ENCODE results near the gene NR4A1. TPM values are rescaled to one million over a fixed set of nuclear protein-coding genes. Genes with fewer than 3 reads are reported as not detected.

The NR4A1 gene
- total RNA-seq, 1 donor = 33.1 TPM

GRCh38 chr12:52015532-52016041, 35.7 kb upstream of the NR4A1 start:
- no peak for DNase-seq (ENCODE audit: low read depth in 2 of 3, low spot score in 2 of 3)

DNA sequence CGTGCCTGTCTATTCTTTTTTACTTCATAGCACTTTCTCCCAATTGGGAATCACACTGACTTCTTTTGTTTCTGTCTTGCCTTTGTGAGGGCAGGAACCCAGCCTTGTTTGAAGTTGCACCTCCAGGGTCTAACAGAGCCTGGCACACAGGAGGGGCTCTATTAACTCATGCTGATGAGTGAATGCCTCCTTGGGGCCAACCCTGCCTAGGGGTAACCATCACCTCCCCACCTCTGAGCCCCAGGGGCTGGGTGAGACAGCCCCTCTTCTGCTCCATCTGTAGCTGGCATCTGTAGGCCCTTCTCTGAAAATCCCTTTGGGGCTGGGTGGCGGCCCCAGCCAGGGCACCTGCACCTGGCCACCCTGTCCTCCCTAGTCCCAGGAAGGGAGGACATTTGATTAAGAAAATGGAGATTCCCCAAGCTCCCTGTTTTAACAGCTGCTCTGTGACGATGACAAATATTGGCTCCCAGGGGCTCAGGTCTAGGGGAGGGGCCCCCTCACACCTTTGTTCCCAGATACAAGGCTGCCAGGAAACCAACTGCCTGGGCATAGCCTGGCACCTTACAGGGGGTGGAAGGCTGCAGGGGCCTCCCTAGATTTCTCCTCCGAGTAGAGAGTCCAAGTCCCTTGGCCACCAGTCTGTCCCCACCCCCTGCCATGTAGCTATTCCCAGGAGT, 32.7 kb upstream of the NR4A1 start:
- no peak for DNase-seq (ENCODE audit: low read depth in 2 of 3, low spot score in 2 of 3)

DNA sequence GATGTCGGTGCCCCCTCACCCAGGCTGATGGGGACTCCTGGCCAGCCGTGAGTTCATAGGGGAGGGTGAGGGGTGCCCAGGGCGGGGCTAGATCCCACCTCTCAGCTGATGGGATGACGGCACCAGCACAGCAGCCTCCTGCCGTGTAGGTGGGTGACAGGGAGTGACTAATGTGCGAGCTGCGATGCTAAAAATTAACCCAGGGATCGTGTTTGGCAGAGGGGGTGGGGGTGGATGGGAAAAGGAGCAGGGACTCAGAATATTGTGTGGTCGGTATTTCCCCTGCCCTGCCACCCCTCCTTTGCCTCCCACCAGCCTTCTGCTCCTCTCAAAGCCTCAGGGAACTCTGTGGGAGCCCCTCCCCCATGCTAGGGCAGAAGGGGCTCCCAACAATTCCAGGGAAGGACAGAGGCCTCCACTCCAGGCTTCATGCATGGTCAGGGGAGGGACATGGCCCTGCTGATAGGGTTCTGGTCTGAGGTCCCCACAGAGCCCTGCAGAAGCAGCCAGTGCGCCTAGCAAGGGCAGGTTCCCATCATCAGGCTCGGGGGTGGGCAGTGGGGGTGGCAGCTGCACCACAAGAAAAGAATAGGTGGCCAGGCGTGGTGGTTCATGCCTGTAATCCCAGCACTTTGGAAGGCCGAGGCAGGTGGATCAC, 32.0 kb upstream of the NR4A1 start:
- DNase-seq (ENCODE audit: low read depth in 2 of 3, low spot score in 2 of 3) = no peak

GRCh38 chr12:52020539-52021336, 30.5 kb upstream of the NR4A1 start:
- DNase-seq (ENCODE audit: low read depth in 2 of 3, low spot score in 2 of 3) = peak in 2 of 3 donors; percentile 79 to 84

DNA sequence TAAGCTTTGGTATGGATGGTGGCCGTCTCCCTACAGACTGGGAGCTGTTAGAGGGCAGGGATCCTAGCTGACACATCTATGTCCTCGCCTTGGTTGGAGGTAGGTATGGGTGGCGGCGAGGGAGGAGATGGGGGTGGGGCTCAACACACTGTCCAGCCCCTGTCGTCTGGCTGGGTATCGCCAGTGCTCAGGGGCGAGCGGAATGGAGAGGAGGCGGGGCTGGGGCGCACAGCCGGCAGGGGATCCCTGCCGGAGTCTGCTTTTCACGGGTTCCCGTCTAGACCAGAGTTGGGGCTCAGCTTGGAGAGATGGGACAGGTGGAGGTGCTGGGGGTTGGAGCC, 28.4 kb upstream of the NR4A1 start:
- peak in 1 of 3 donors; percentile 41 for DNase-seq (ENCODE audit: low read depth in 2 of 3, low spot score in 2 of 3)

DNA sequence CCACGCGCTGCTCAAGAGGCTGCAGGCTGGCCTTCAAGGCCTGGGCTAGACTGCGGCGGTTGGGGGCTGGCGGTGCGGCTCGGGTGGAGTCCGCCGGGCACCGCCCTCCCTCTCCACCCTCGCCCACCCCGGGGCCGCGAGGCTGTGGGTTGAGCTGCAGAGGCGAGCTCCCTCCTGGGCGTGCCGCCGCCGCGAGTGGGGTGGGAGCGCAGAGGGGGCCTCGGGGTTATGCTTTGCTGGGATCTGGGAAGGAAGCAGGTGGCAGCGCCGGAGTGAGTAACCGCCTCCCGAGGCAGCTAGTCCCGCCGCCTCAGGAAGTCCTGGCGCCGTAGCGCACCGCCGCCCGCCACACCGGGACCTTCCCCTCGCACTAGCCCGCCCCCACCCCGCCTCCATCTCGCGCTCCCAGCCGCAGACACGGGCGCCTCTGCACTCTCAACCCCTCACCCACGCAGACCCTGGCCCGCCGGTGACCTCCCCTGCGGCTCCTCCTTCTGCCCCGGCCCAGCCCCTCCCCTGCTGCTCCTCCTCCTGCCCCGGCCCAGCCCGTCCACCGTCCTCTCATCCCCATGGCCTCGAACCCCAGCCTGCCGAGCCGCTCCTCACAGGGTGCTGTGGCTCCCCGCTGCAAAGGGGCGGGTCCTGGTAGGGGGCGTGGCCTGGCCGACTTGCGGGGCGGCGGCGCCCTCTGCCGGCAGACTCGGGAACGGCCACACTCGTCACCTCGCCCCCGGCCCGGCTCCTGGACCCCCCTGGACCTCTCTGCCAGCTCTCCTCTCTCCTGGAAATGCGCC, 27.9 kb upstream of the NR4A1 start:
- DNase-seq (ENCODE audit: low read depth in 2 of 3, low spot score in 2 of 3) = peak; percentile 87 to 89 (median 89)

DNA sequence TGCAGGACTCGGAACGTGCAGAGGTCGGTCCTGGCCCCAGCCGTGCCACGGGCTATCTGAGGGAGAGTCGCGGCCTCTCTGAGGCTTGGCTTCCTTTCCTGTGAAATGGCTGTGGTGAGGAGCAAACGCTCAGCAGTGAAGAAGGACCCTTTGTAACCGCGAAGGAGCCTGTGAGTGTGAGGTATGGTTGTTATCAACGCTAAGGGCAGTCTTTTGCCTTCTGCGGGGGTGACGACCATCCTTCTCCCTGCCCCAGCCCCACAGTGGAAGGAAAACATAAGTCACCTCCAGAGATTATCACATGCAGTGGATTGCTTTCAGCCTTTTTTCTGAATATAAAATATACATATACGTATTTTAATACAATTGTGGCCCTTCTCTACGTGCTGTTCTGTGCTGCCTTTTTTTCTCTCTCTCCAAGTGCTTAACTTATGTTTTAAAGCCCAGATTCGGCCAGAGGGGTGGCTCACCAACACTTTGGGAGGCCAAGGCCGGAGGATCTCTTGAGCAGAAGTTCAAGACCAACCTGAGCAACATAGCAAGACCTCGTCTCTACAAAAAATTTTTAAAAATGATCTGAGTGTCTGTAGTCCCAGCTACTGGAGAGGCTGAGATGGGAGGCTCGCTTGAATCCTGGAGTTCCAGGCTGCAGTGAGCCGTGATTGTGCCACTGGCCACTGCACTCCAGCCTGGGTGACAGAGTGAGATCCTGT, 27.1 kb upstream of the NR4A1 start:
- no peak for DNase-seq (ENCODE audit: low read depth in 2 of 3, low spot score in 2 of 3)

- peak in 2 of 3 donors; percentile 63 to 66 for DNase-seq (ENCODE audit: low read depth in 2 of 3, low spot score in 2 of 3)
Observed at GRCh38 chr12:52024845-52025230, 26.4 kb upstream of the NR4A1 start.

GRCh38 chr12:52026263-52026662, 25.0 kb upstream of the NR4A1 start:
- no peak for DNase-seq (ENCODE audit: low read depth in 2 of 3, low spot score in 2 of 3)

DNA sequence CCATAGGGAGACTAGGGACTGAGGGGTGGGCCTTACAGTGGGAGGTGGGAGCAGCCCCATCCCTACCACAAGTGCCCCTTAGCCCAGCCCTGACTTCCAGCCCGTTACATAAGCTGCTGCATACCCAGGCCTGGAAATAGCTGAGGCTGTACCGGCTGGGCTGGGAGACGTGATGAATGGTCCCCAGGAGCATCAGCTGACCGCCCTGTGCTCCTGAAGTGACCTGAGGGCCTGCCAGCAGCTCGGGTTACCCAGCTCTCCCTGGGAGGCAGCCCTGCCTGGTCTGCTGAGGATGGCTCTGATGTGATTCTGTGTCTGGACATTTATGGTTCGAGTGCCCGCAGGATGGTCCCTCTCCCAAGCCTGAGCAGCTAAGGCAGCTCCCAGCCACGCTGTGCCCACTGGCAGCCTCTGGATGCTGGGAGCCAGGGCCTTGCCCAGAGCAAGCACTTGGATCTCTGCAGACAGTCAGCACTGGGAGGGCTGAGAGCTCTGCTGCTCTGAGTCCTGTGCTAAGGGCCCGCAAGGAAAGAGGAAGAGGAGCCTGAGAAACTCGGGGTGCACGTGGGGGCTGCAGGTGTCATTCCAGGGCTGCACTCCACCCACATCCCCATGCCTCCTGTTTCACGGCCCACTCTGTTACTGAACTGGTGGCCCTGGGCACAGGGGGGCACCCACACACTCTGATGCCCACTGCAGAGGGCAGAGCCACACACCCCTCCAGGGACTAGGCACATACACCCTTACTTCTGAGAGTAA, 24.0 kb upstream of the NR4A1 start:
- no peak for DNase-seq (ENCODE audit: low read depth in 2 of 3, low spot score in 2 of 3)

DNA sequence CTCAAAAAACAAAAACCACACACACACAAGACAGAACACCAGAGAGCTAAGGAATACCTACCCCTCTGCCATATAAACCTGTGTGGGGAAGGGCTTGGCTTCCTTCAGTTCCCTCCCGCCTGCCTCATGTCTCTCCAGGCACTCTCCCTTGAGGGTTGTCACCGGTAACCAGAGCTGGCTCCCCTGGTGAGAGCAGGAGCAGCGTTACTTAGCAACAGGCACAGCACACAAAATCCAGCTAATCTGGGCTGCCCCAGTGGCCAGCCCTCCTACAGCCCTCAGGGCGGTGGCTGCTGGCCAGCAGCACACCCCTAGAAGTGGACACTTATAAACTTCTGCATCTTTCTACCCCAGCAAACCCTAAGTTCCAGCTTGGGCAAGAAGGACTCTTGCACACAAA, 21.6 kb upstream of the NR4A1 start:
- no peak for DNase-seq (ENCODE audit: low read depth in 2 of 3, low spot score in 2 of 3)

DNA sequence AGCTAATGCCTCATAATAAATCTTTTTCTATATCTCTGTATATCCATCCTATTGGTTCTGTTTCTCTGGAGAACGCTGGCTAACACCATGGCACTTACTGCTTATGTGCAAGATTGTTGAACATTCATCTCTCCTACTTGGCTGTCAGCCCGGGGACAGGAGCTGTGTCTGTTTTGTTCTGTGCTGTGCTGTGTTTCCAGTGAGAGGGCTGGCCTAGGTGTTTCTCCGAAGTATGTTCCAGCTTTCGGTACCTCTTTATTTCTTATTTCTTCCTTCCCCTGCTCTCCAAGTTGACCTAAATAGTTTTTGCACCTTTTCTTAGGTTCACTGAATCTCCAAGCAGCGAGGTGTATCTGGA, 18.8 kb upstream of the NR4A1 start:
- DNase-seq (ENCODE audit: low read depth in 2 of 3, low spot score in 2 of 3) = no peak

DNA sequence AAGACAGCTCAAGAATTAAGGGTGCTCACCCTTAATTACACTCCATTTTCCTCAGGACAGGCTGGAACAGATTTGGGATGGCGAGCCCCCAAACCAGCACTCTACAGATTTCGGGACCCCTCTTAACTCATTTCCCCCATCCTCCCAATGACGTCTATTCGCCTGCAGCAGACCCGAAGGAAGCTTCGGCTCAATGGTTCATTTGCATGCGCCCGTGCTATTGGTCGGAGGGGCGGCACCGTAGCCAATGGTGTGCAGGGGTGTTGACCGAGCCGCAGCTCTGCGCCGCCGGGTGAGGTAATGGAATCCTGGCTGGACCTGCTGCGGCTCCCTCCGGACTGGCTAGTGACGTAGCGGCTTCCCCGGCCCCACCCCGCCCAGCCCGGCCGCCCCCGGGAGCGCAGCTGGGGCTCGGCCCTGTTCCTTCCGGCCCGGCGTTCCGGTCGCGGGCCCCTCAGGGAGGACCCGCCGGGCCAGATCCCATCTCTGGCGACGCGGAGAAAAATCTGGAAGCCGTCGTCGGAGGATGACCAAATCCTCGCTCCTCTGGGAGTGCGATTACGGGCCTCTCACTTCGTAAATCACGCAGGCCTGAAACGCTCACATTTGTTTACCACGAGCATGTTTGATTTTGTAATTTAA, 18.3 kb upstream of the NR4A1 start:
- peak in 2 of 3 donors; percentile 92 to 94 for DNase-seq (ENCODE audit: low read depth in 2 of 3, low spot score in 2 of 3)

- no peak for DNase-seq (ENCODE audit: low read depth in 2 of 3, low spot score in 2 of 3)
Observed at GRCh38 chr12:52033446-52034140, 17.6 kb upstream of the NR4A1 start.

- no peak for DNase-seq (ENCODE audit: low read depth in 2 of 3, low spot score in 2 of 3)
Observed at GRCh38 chr12:52035190-52035589, 16.1 kb upstream of the NR4A1 start.

DNA sequence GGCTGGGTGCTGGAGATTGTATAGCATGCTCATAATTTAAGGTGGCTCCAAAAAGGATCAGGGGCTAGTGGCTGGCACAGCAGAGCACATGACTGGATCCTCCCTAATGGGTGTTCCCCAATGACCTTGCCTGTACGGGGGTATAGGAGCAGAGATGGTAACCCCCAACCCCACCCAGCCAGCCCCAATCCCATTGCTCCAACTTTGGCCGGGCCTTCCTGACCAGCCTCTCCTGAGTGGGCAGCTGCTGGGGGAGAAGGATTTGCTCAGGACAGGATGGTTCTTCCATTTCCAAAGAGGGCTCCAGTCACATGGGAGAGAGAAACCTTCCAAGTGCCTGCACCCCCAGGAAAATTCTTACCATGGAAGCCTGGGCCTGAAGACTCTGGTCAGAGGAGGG, 15.3 kb upstream of the NR4A1 start:
- no peak for DNase-seq (ENCODE audit: low read depth in 2 of 3, low spot score in 2 of 3)

- peak in 2 of 3 donors; percentile 77 to 81 for DNase-seq (ENCODE audit: low read depth in 2 of 3, low spot score in 2 of 3)
Observed at GRCh38 chr12:52036587-52037171, 14.6 kb upstream of the NR4A1 start.

GRCh38 chr12:52037248-52037861, 13.9 kb upstream of the NR4A1 start:
- DNase-seq (ENCODE audit: low read depth in 2 of 3, low spot score in 2 of 3) = no peak
